Sigmoid colon (tissue), 7 donors: ENCODE results near the gene PCDH15. TPM values are rescaled to one million over a fixed set of nuclear protein-coding genes. Genes with fewer than 3 reads are reported as not detected.

Source experiments
- DNase-seq: peaks from one replicate; pipeline ENCODE4 v3.0.0-alpha.2; 2019
- H3K27ac ChIP-seq, 4 donors: fragments of 200-600 bp; sonication (generic); one replicate each; pipeline ENCODE4 v1.5.1; 2016 to 2019; ENCODE audit warnings: mild to moderate bottlenecking in 1 of 4
- H3K27me3 ChIP-seq, 3 donors: fragments of 200-600 bp; sonication (generic); one replicate each; pipeline ENCODE4 v1.5.1; 2019; ENCODE audit warnings: mild to moderate bottlenecking in 1 of 3
- H3K36me3 ChIP-seq, 4 donors: fragments of 200-600 bp; sonication (generic); one replicate each; pipeline ENCODE4 v1.5.1; 2016 to 2019
- H3K4me1 ChIP-seq, 4 donors: fragments of 200-600 bp; sonication (generic); one replicate each; pipeline ENCODE4 v1.5.1; 2017 to 2019
- H3K4me3 ChIP-seq, 4 donors: fragments of 200-600 bp; sonication (generic); one replicate each; pipeline ENCODE4 v1.5.1; 2017 to 2019; ENCODE audit warnings: mild to moderate bottlenecking in 2 of 4, moderate library complexity in 1 of 4
- H3K9me3 ChIP-seq, 4 donors: fragments of 200-600 bp in 3 of 4; sonication (generic) in 3 of 4; one replicate each; pipeline versions ENCODE4 v1.5.1 to v1.6.1; 2013 to 2019
- CTCF ChIP-seq, 4 experiments: fragments of 450-650 bp in 3 of 4; fragments of 200-600 bp in 1 of 4; IDR thresholded peaks; one replicate each; pipeline ENCODE4 v1.5.1; 2016 to 2019; ENCODE audit warnings: antibody characterized with exemption in 4 of 4, mild to moderate bottlenecking in 3 of 4, moderate library complexity in 2 of 4
- EP300 ChIP-seq, 4 donors: sonication (generic); formaldehyde crosslinking; IDR thresholded peaks; one replicate each; pipeline ENCODE4 v1.6.1; 2017; ENCODE audit warnings: antibody characterized with exemption in 4 of 4
- POLR2A ChIP-seq, 2 donors: fragments of 450-650 bp; IDR thresholded peaks; one replicate each; pipeline ENCODE4 v1.6.1; 2016; ENCODE audit warnings: antibody characterized with exemption in 2 of 2, mild to moderate bottlenecking in 2 of 2, moderate library complexity in 2 of 2
- POLR2AphosphoS5 ChIP-seq, 4 donors: sonication (generic); formaldehyde crosslinking; IDR thresholded peaks; one replicate each; pipeline ENCODE4 v1.6.1; 2017; ENCODE audit warnings: antibody characterized with exemption in 4 of 4
- WGBS, 2 donors: extraction: QIAGEN DNeasy Blood & Tissue Kit; methylation state at CpG; one replicate each; pipeline ENCODE4 v1.1.7; 2013; 5-methylcytosine and 5-hydroxymethylcytosine counted together
- intact Hi-C: fragments of 100-400 bp; cut with DNase I; formaldehyde crosslinking; loops from one replicate; pipeline ENCODE4 v1.15.1; 2023
- polyA plus RNA-seq, 3 donors: library from polyadenylated mRNA; stranded (reverse); fragments of 200-250 nt; gene quantifications; one replicate each; pipeline ENCODE4 v1.2.3, GENCODE V29; 2013
- total RNA-seq, 4 donors: library from RNA; depleted of rRNA; stranded (reverse); fragments of >200 nt; gene quantifications; one replicate each; pipeline ENCODE4 v1.1.0, GENCODE V29; 2016
- donor health status: healthy with polysubstance abuse.
- donor health status: Bipolar disorder and iron deficiency.
- donor health status: healthy.

PCDH15 gene
- total and polyA plus RNA-seq, 7 donors: 0.14 to 0.71 (median 0.16) TPM; not detected in 2

- Histone ChIP-seq H3K4me3 (no peak overlapping the region), H3K4me1 (no peaks in the 10 kb centered on the region), H3K9me3 (no peaks in the 10 kb centered on the region), H3K36me3 (no peaks in the 10 kb centered on the region), H3K27me3 (no peaks in the 10 kb centered on the region), H3K27ac (no peak overlapping the region)
- 86 to 88% methylated on average over 2 of the region's 2 CpGs for WGBS, 2 donors
- TF ChIP-seq CTCF (IDR thresholded peaks at IDR 0.05): no peak
- no peak for TF ChIP-seq EP300 (IDR thresholded peaks at IDR 0.05)
- no peak for TF ChIP-seq POLR2A (IDR thresholded peaks at IDR 0.05)
- no peak for TF ChIP-seq POLR2AphosphoS5 (IDR thresholded peaks at IDR 0.05)
- intact Hi-C loops: no loop called here
- no peak for DNase-seq
Measured at GRCh38 chr10:54081950-54082349, 719.1 kb downstream of the PCDH15 start.

- no peak for DNase-seq
- Histone ChIP-seq H3K9me3 (no peaks in the 10 kb centered on the region), H3K27ac (no peak overlapping the region), H3K27me3 (no peaks in the 10 kb centered on the region), H3K36me3 (no peaks in the 10 kb centered on the region), H3K4me3 (no peak overlapping the region), H3K4me1 (no peaks in the 10 kb centered on the region)
- no peak for TF ChIP-seq EP300 (IDR thresholded peaks at IDR 0.05)
- TF ChIP-seq POLR2A (IDR thresholded peaks at IDR 0.05): no peak
- TF ChIP-seq POLR2AphosphoS5 (IDR thresholded peaks at IDR 0.05): no peak
- intact Hi-C loops: no loop called here
- WGBS, 2 donors: 79 to 85% methylated on average over 1 of the region's 1 CpG
Measured at GRCh38 chr10:54067361-54067760, 733.7 kb downstream of the PCDH15 start.

- H3K27ac ChIP-seq: no peak overlapping the region
- no peak for DNase-seq
- TF ChIP-seq CTCF (IDR thresholded peaks at IDR 0.05) (no peak), POLR2A (IDR thresholded peaks at IDR 0.05) (no peak), EP300 (IDR thresholded peaks at IDR 0.05) (no peak), POLR2AphosphoS5 (IDR thresholded peaks at IDR 0.05) (no peak)
- intact Hi-C loops: no loop called here
- no peaks in the 10 kb centered on the region for H3K36me3 ChIP-seq
- H3K9me3 ChIP-seq: no peaks in the 10 kb centered on the region
- no peaks in the 10 kb centered on the region for H3K27me3 ChIP-seq
- no peaks in the 10 kb centered on the region for H3K4me1 ChIP-seq
- no peak overlapping the region for H3K4me3 ChIP-seq
Measured at GRCh38 chr10:54066646-54067045, 734.4 kb downstream of the PCDH15 start.

- intact Hi-C loops: no loop called here
- no peak for TF ChIP-seq POLR2A (IDR thresholded peaks at IDR 0.05)
- H3K4me3 ChIP-seq: no peak overlapping the region
- H3K4me1 ChIP-seq: no peaks in the 10 kb centered on the region
- H3K9me3 ChIP-seq: no peaks in the 10 kb centered on the region
- DNase-seq: no peak
- H3K27me3 ChIP-seq: no peaks in the 10 kb centered on the region
- H3K27ac ChIP-seq: no peak overlapping the region
- H3K36me3 ChIP-seq: no peaks in the 10 kb centered on the region
Measured at GRCh38 chr10:54065106-54065505, 735.9 kb downstream of the PCDH15 start.

- H3K27ac ChIP-seq: no peak overlapping the region
- no peaks in the 10 kb centered on the region for H3K9me3 ChIP-seq
- no peak for DNase-seq
- H3K27me3 ChIP-seq: no peaks in the 10 kb centered on the region
- WGBS, 2 donors: 87 to 93% methylated on average over 5 of the region's 5 CpGs
- H3K4me1 ChIP-seq: no peaks in the 10 kb centered on the region
- no peak for TF ChIP-seq CTCF (IDR thresholded peaks at IDR 0.05)
- no peak for TF ChIP-seq POLR2A (IDR thresholded peaks at IDR 0.05)
- intact Hi-C loops: no loop called here
- no peaks in the 10 kb centered on the region for H3K36me3 ChIP-seq
- H3K4me3 ChIP-seq: no peak overlapping the region
Measured at GRCh38 chr10:54064215-54064614, 736.8 kb downstream of the PCDH15 start.

- H3K4me3 ChIP-seq: no peak overlapping the region
- no peak for DNase-seq
- no peak for TF ChIP-seq POLR2AphosphoS5 (IDR thresholded peaks at IDR 0.05)
- no peak for TF ChIP-seq EP300 (IDR thresholded peaks at IDR 0.05)
- TF ChIP-seq POLR2A (IDR thresholded peaks at IDR 0.05): no peak
- TF ChIP-seq CTCF (IDR thresholded peaks at IDR 0.05): no peak
- no peaks in the 10 kb centered on the region for H3K9me3 ChIP-seq
- WGBS, 2 donors: 89 to 92% methylated on average over 14 of the region's 14 CpGs
- no peaks in the 10 kb centered on the region for H3K4me1 ChIP-seq
- no peak overlapping the region for H3K27ac ChIP-seq
- no peaks in the 10 kb centered on the region for H3K36me3 ChIP-seq
- no peaks in the 10 kb centered on the region for H3K27me3 ChIP-seq
- intact Hi-C loops: no loop called here
Measured at GRCh38 chr10:54063514-54063913, 737.5 kb downstream of the PCDH15 start.
